Spinal cord (tissue), 10 donors: Measurements from ENCODE around the gene NLGN3. TPM values are rescaled to one million over a fixed set of nuclear protein-coding genes. Genes with fewer than 3 reads are reported as not detected.
"Not testable (repeated sequence)": the region's sequence is repeated elsewhere in the genome, so short reads cannot be mapped to it uniquely, and the experiment has no call there.

ENCODE experiments used
- DNase-seq, 6 donors: peaks; one replicate each; pipeline versions ENCODE4 v3.0.0 to v3.0.0-alpha.2; 2013 to 2015; ENCODE audit warnings: low spot score in 6 of 6, low read depth in 4 of 6
- H3K27ac ChIP-seq: one replicate; pipeline ENCODE4 v1.5.1; 2013; ENCODE audit warnings: low read depth, low read length, control low read depth
- H3K27me3 ChIP-seq: one replicate; pipeline ENCODE4 v1.6.1; 2013; ENCODE audit warnings: low read length; ENCODE audit not compliant: control insufficient read depth, insufficient read depth
- H3K36me3 ChIP-seq: one replicate; pipeline ENCODE4 v1.6.1; 2013; ENCODE audit warnings: low read length; ENCODE audit not compliant: control insufficient read depth, insufficient read depth
- H3K4me1 ChIP-seq: one replicate; pipeline ENCODE4 v1.6.1; 2013; ENCODE audit warnings: low read length; ENCODE audit not compliant: control insufficient read depth, insufficient read depth
- H3K4me3 ChIP-seq: one replicate; pipeline ENCODE4 v1.5.1; 2013; ENCODE audit warnings: low read depth, low read length, control low read depth
- H3K9me3 ChIP-seq: one replicate; pipeline ENCODE4 v1.6.1; 2013; ENCODE audit warnings: low read length; ENCODE audit not compliant: control insufficient read depth, insufficient read depth
- WGBS: methylation state at CpG from one replicate; pipeline ENCODE4 v1.1.5; 2013; ENCODE audit warnings: missing lambda C conversion rate; ENCODE audit not compliant: insufficient coverage; 5-methylcytosine and 5-hydroxymethylcytosine counted together
- polyA plus RNA-seq, 2 donors: library from polyadenylated mRNA; unstranded; fragments of 120-200 nt; gene quantifications; one replicate each; pipeline ENCODE4 v1.2.1, GENCODE V29; 2013; ENCODE audit not compliant: insufficient read length in 2 of 2
- total RNA-seq, 2 donors: library from RNA; depleted of rRNA in 1 of 2; stranded (reverse); fragments of 120-200 nt in 1 of 2; fragments of >200 nt in 1 of 2; gene quantifications; one replicate each; pipeline versions ENCODE4 v1.2.3 to v1.2.4, GENCODE V29; 2013 to 2014
- donor health status: healthy.

The NLGN3 gene
- total and polyA plus RNA-seq, 4 donors = 31.2 to 148 (median 80.5) TPM

GRCh38 chrX:71178908-71179307, 34.3 kb downstream of the NLGN3 start:
- Histone ChIP-seq H3K4me3 (no peak overlapping the region), H3K9me3 (no peaks in the 10 kb centered on the region), H3K27ac (no peak overlapping the region), H3K36me3 (no peaks in the 10 kb centered on the region), H3K27me3 (no peaks in the 10 kb centered on the region), H3K4me1 (peaks cover 10% of the 10 kb centered on the region)
- 0% methylated on average over 2 of the region's 4 CpGs for WGBS
- DNase-seq = peak in 4 of 6 donors; percentile 41 to 89 (median 64)

- H3K4me3 ChIP-seq, H3K36me3 ChIP-seq, H3K27ac ChIP-seq, H3K9me3 ChIP-seq, DNase-seq, H3K27me3 ChIP-seq: not testable (repeated sequence)
- WGBS = 88% methylated on average over 5 of the region's 9 CpGs
- peaks cover 10% of the 10 kb centered on the region for H3K4me1 ChIP-seq
Measured at GRCh38 chrX:71180579-71181265, 36.1 kb downstream of the NLGN3 start.

GRCh38 chrX:71181558-71181909, 36.9 kb downstream of the NLGN3 start:
- Histone ChIP-seq H3K27me3 (no peaks in the 10 kb centered on the region), H3K27ac (peak overlapping the region; percentile 94), H3K36me3 (no peaks in the 10 kb centered on the region), H3K9me3 (no peaks in the 10 kb centered on the region), H3K4me3 (peak overlapping the region; percentile 54), H3K4me1 (peaks cover 10% of the 10 kb centered on the region)
- WGBS = 53% methylated on average over 8 of the region's 10 CpGs
- no peak for DNase-seq

GRCh38 chrX:71181910-71182799, 37.5 kb downstream of the NLGN3 start:
- DNase-seq = peak; percentile 73 to 98 (median 82)
- WGBS = 30% methylated on average over 28 of the region's 42 CpGs
- Histone ChIP-seq H3K4me3 (peak overlapping the region; percentile 54), H3K9me3 (no peaks in the 10 kb centered on the region), H3K4me1 (peaks cover 10% of the 10 kb centered on the region), H3K36me3 (no peaks in the 10 kb centered on the region), H3K27ac (peak overlapping the region; percentile 94), H3K27me3 (no peaks in the 10 kb centered on the region)

GRCh38 chrX:71182871-71183270, 38.2 kb downstream of the NLGN3 start:
- Histone ChIP-seq H3K9me3 (no peaks in the 10 kb centered on the region), H3K27ac (peak overlapping the region; percentile 92), H3K27me3 (no peaks in the 10 kb centered on the region), H3K36me3 (no peaks in the 10 kb centered on the region), H3K4me1 (peaks cover 10% of the 10 kb centered on the region), H3K4me3 (peak overlapping the region; percentile 45)
- DNase-seq = peak in 2 of 6 donors; percentile 11 to 20
- 43% methylated on average over 1 of the region's 2 CpGs for WGBS

DNA sequence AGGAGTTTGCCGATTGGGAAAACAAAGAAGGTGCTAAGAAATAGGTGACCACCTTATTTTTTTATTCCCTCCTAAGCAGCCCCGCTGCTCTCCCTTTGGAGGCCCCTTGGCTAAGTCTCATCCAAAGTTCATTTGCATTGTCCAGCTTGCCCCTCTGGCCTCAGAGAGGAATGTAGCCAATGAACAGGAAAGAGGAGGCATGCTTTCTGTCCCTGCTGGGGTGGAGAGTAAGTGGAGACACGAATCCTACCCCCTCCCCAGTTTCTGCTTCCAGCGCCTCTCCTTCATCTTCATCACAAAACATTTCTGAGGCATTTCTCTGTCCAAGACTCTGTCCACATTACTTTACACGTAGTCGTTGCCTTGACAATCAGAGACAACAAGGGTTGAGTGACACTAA, 38.7 kb downstream of the NLGN3 start:
- no peaks in the 10 kb centered on the region for H3K27me3 ChIP-seq
- no peaks in the 10 kb centered on the region for H3K36me3 ChIP-seq
- H3K4me3 ChIP-seq = no peak overlapping the region
- H3K9me3 ChIP-seq = no peaks in the 10 kb centered on the region
- peak overlapping the region; percentile 92 for H3K27ac ChIP-seq
- 36% methylated on average over 4 of the region's 6 CpGs for WGBS
- peak in 2 of 6 donors; percentile 4 to 40 for DNase-seq
- H3K4me1 ChIP-seq = peaks cover 10% of the 10 kb centered on the region

GRCh38 chrX:71184092-71184491, 39.5 kb downstream of the NLGN3 start:
- peak overlapping the region; percentile 6 for H3K27ac ChIP-seq
- no peaks in the 10 kb centered on the region for H3K9me3 ChIP-seq
- peaks cover 10% of the 10 kb centered on the region for H3K4me1 ChIP-seq
- DNase-seq = no peak
- H3K36me3 ChIP-seq = no peaks in the 10 kb centered on the region
- H3K4me3 ChIP-seq = no peak overlapping the region
- H3K27me3 ChIP-seq = no peaks in the 10 kb centered on the region
- WGBS = no CpG with 5 or more reads among the region's 5 CpGs

GRCh38 chrX:71184803-71185495, 40.3 kb downstream of the NLGN3 start:
- Histone ChIP-seq H3K27me3 (no peaks in the 10 kb centered on the region), H3K9me3 (no peaks in the 10 kb centered on the region), H3K4me1 (peaks cover 10% of the 10 kb centered on the region), H3K4me3 (no peak overlapping the region), H3K27ac (no peak overlapping the region), H3K36me3 (no peaks in the 10 kb centered on the region)
- WGBS = 74% methylated on average over 4 of the region's 4 CpGs
- no peak for DNase-seq

- no peaks in the 10 kb centered on the region for H3K9me3 ChIP-seq
- H3K4me3 ChIP-seq = no peak overlapping the region
- DNase-seq = no peak
- no peaks in the 10 kb centered on the region for H3K27me3 ChIP-seq
- H3K4me1 ChIP-seq = no peaks in the 10 kb centered on the region
- no peak overlapping the region for H3K27ac ChIP-seq
- no peaks in the 10 kb centered on the region for H3K36me3 ChIP-seq
Measured at GRCh38 chrX:71191248-71191647, 46.6 kb downstream of the NLGN3 start.
